ENCODE data around the gene WDR70.

GRCh38 chr5:37770786-37771185, 391.7 kb downstream of the WDR70 start:
- TF ChIP-seq POLR2A (IDR thresholded peaks at IDR 0.05): no peak
- TF ChIP-seq CTCF (IDR thresholded peaks at IDR 0.05): no peak
